ENCODE measurements around the gene C19orf67. TPM values are rescaled to one million over a fixed set of nuclear protein-coding genes. Genes with fewer than 3 reads are reported as not detected.
"Not testable (repeated sequence)": the region's sequence is repeated elsewhere in the genome, so short reads cannot be mapped to it uniquely, and the experiment has no call there.

The C19orf67 gene
- total RNA-seq, 6 experiments from 2014 or later = not detected

DNA sequence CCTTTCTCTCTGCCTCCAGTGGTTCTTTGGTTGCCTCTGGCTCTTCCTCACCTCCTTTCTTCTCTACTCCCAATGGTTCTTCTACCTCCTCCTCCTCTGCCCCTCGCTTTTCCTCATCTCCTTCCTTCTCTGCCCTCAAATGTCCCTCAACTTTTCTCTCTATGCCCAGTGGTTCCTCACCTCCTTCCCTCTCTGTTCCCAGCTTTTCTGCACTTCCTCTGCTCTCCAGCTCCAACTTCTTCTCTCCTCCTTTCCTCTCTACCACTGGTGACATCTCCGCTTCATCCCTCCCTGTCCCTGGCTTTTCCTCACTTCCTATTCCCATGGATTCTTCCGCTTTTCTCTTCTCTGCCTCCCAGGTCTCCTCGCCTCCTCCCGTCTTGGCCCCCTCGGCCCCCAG lies 31.5 kb downstream of the C19orf67 start:
- no peak for DNase-seq
- Mint-ChIP-seq H3K9me3 (no peaks in the 10 kb centered on the region), H3K4me1 (ENCODE audit: low read depth) (peaks cover 4% of the 10 kb centered on the region; the same call in 1 of the 2 replicates), H3K27ac (no peak overlapping the region), H3K4me3 (no peak overlapping the region), H3K27me3 (ENCODE audit: insufficient read depth) (peaks cover 5% of the 10 kb centered on the region), H3K36me3 (ENCODE audit: low read depth) (peaks cover 5% of the 10 kb centered on the region; the same call in 1 of the 2 replicates)
- TF ChIP-seq, protein P1, sequence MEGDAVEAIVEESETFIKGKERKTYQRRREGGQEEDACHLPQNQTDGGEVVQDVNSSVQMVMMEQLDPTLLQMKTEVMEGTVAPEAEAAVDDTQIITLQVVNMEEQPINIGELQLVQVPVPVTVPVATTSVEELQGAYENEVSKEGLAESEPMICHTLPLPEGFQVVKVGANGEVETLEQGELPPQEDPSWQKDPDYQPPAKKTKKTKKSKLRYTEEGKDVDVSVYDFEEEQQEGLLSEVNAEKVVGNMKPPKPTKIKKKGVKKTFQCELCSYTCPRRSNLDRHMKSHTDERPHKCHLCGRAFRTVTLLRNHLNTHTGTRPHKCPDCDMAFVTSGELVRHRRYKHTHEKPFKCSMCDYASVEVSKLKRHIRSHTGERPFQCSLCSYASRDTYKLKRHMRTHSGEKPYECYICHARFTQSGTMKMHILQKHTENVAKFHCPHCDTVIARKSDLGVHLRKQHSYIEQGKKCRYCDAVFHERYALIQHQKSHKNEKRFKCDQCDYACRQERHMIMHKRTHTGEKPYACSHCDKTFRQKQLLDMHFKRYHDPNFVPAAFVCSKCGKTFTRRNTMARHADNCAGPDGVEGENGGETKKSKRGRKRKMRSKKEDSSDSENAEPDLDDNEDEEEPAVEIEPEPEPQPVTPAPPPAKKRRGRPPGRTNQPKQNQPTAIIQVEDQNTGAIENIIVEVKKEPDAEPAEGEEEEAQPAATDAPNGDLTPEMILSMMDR (IDR thresholded peaks at IDR 0.05) = no peak

DNA sequence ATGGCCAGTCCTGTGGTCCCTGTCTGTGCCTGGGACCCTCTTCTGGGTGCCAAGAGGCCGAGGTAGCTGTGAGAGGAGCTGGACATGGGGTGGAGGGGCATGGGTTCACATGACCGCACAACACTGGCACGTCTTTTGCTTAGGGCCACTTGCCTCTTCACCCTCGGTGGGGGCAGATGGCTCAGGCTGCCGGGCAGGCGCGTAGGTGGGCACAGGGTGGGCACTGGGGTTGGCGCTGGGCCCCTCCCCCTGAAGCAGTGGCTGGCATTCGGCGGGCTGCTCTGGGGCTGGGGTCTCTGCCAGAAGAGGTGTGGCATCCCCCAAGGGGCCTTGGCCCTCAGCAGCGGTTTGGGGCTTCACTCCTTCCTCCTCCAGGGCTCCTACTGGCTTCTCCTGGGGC lies 32.1 kb downstream of the C19orf67 start:
- no peaks in the 10 kb centered on the region; the same call in 1 of the 2 replicates for H3K27me3 Mint-ChIP-seq (ENCODE audit: insufficient read depth)
- DNase-seq = no peak
- H3K9me3 Mint-ChIP-seq = no peaks in the 10 kb centered on the region
- peaks cover 5% of the 10 kb centered on the region; the same call in 1 of the 2 replicates for H3K36me3 Mint-ChIP-seq (ENCODE audit: low read depth)
- no peaks in the 10 kb centered on the region for H3K4me1 Mint-ChIP-seq (ENCODE audit: low read depth)
- TF ChIP-seq, protein P1 (IDR thresholded peaks at IDR 0.05) = no peak
- H3K27ac Mint-ChIP-seq = no peak overlapping the region
- no peak overlapping the region for H3K4me3 Mint-ChIP-seq

DNA sequence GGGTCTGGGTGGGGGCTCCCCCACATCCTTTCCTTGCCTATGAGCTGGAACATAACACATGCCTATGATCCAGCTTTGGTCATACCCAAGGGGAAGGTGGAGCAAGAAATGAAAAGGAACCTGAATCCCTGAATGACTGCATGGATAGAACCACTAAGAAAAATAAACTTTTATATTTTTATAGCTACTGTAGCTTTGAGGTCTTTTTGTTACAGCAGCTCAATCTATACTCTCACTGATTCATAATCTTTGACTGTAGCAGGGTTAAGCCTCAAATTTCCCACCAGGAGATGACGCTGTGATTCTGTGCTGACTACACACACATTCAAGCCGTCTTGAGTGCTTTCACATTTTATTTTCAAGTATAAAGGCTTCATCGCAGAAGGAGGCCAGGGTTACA lies 32.6 kb downstream of the C19orf67 start:
- TF ChIP-seq, protein P1 (IDR thresholded peaks at IDR 0.05) = no peak
- Mint-ChIP-seq H3K36me3 (ENCODE audit: low read depth) (peaks cover 5% of the 10 kb centered on the region; the same call in 1 of the 2 replicates), H3K27me3 (ENCODE audit: insufficient read depth) (no peaks in the 10 kb centered on the region; the same call in 1 of the 2 replicates), H3K4me3 (no peak overlapping the region), H3K9me3 (no peaks in the 10 kb centered on the region), H3K27ac (no peak overlapping the region), H3K4me1 (ENCODE audit: low read depth) (no peaks in the 10 kb centered on the region)
- no peak for DNase-seq

DNA sequence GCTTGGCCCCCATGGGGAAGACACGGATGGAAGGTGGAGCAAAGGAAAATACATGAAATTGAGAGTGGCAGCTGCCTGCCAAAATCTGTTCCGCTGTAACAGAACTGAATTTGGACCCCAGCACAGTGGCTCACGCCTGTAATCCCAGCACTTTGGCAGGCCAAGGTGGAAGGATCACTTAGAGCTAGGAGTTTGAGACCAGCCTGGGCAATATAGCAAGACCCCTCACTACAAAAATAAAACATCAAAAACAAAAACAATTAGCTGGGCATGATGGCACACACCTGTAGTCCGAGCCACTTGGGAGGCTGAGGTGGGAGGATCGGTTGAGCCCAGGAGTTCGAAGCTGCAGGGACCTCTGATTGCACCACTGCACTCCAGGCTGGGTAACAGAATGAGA lies 33.1 kb downstream of the C19orf67 start:
- Mint-ChIP-seq H3K27ac (no peak overlapping the region), H3K36me3 (ENCODE audit: low read depth) (peaks cover 5% of the 10 kb centered on the region; the same call in 1 of the 2 replicates), H3K4me1 (ENCODE audit: low read depth) (no peaks in the 10 kb centered on the region), H3K9me3 (no peaks in the 10 kb centered on the region), H3K27me3 (ENCODE audit: insufficient read depth) (no peaks in the 10 kb centered on the region; the same call in 1 of the 2 replicates), H3K4me3 (no peak overlapping the region)
- DNase-seq = no peak
- TF ChIP-seq, protein P1 (IDR thresholded peaks at IDR 0.05) = no peak

DNA sequence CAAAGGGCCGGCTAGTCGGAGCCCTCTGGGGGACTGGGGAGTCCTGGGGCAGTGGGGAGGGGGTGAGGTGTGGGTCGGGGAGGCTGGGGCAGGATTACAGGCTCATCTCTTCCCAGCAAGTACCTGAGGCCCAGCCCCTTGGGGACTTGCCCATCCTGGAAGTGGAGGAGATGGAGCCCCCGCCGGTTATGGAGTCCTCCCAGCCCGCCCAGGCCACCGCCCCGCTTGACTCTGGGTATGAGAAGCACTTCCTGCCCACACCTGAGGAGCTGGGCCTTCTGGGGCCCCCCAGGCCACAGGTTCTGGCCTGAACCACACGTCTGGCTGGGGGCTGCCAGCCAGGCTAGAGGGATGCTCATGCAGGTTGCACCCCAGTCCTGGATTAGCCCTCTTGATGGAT lies 33.6 kb downstream of the C19orf67 start:
- H3K9me3 Mint-ChIP-seq = no peaks in the 10 kb centered on the region
- H3K27ac Mint-ChIP-seq = no peak overlapping the region
- no peaks in the 10 kb centered on the region; the same call in 1 of the 2 replicates for H3K27me3 Mint-ChIP-seq (ENCODE audit: insufficient read depth)
- H3K4me1 Mint-ChIP-seq (ENCODE audit: low read depth) = no peaks in the 10 kb centered on the region
- TF ChIP-seq, protein P1 (IDR thresholded peaks at IDR 0.05) = no peak
- peaks cover 5% of the 10 kb centered on the region; the same call in 1 of the 2 replicates for H3K36me3 Mint-ChIP-seq (ENCODE audit: low read depth)
- no peak overlapping the region for H3K4me3 Mint-ChIP-seq
- DNase-seq = no peak

DNA sequence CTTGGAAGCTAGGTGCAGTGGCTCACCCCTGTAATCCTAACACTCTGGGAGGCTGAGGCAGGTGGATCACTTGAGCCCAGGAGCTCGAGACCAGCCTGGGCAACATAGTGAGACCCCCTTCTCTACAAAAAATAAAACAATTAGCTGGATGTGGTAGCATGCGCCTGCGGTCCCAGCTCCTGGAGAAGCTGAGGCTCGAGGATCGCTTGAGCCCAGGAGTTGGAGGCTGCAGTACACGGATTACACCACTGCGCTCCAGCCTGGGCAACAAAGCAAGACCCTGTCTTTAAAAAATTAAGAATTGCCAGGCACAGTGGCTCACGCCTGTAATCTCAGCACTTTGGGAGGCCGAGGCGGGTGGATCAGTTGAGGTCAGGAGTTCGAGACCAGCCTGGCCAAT lies 34.6 kb downstream of the C19orf67 start:
- H3K27ac Mint-ChIP-seq; H3K4me3 Mint-ChIP-seq; H3K27me3 Mint-ChIP-seq (ENCODE audit: insufficient read depth); H3K36me3 Mint-ChIP-seq (ENCODE audit: low read depth); DNase-seq; H3K9me3 Mint-ChIP-seq; H3K4me1 Mint-ChIP-seq (ENCODE audit: low read depth): not testable (repeated sequence)
- TF ChIP-seq, protein P1 (IDR thresholded peaks at IDR 0.05) = peak; percentile 40; the same call in 1 of the 2 replicates

Data from HFFc6 (cell line).